ENCODE results near the gene TRAPPC10.

Gene TRAPPC10

GRCh38 chr21:44006017-44006619 lies 6.0 kb upstream of the TRAPPC10 start:
- no peak for DNase-seq

DNA sequence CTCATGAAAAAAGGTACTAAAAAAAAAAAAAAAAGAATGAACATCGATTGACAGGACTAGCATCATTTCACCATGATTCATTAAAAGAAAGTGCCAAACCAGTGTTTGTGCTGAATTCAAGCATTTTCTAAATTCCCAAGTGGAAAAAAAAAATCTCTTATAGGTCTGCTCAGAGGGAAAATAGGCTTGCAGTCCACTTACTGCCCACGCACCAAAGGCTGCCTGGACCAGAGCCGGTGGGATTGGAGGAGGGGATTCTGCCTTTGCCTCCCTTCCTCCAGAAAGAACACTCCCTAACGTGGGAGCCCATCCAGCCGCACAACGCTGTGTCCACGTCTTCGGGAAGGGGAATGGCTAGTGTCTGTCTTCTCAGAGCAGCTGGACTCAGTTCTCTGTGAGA lies 5.5 kb upstream of the TRAPPC10 start:
- no peak for DNase-seq

DNA sequence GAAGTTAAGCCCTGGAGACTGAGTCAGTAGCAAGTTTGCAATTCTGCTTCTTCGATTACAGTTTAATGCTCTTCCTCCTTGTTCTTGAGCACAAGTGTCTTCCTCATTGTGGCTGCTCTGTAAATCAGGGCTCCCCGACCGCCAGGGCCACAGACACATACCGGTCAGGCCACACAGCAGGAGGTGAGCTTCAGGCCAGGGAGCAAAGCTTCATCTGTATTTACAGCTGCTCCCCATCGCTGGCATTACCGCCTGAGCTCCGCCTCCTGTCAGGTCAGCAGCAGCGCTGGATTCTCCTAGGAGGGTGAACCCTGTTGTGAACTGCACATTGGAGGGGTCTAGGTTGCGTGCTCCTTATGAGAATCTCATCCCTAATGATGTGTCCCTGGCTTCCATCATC lies 1.7 kb upstream of the TRAPPC10 start:
- no peak for DNase-seq

DNA sequence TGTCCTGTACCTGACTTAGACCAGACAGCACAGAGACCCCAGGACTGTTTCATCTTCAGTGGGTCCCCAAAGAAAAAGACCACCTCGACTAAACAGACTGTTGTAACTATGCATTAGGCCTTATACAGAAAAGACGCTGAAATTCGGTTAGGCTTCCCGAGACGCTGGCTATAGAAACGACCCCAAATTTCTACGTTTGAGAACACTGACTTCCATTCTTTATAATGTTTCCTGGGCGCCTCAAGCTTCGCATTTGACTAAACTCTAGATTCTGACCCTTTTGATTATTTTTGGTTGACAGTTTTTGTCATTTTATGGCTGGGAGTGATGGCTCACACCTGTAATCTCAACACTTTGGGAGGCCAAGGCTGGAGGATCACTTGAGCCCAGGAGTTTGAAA lies 986 bp upstream of the TRAPPC10 start:
- DNase-seq, result no peak

- peak; percentile 29 for DNase-seq
Measured at GRCh38 chr21:44012474-44013379, 618 bp downstream of the TRAPPC10 start.

DNA sequence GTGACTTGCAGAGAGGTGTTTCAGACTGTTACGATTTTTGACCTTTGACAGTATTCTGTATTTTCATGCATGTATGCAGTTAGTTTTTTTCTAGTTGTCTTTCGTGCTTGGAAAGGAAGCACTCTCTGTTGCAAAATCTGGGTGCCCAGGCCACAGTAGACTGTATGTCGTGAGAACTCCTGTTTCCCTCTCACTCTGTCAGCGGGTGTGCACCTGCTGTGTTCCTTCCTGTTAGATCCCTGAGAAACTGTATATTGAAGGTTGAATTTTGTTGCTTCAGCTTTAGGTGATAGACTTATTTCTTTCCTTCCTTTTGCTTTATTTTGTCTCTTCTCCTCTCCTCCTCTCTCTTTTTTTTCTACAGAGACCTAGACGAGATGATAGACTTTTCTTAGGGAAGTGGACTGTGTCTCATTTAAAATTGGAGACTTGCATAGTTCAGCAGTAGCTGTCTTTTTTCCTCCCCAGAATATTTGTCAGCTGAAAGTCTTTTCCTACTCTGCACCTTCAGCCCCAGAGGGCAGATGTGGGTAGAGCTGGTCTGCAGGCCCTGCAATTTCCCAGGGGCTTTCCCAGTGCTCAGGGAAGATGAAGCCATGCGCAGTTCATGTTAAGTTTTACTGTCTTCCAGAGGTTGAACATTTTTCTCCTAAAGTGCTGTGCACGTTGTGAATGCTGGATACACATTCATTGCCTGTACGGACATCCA lies 1.4 kb downstream of the TRAPPC10 start:
- no peak for DNase-seq

- DNase-seq, result no peak
Measured at GRCh38 chr21:44017601-44018000, 5.5 kb downstream of the TRAPPC10 start.

DNA sequence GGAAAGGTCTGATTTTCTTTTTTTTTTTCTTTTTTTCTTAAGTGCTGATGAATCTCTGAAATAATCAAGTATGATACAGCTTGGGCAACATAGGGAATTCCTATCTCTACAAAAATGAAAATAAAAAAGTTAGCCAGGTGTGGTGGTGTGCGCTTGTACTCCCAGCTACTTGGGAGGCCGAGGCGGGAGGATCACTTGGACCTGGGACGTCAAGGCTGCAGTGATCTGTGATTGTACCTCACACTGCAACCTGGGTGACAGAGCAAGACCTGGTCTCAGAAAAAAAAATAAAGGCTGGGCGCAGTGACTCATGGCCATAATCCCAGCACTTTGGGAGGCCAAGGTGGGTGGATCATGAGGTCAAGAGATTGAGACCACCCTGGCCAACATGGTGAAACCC lies 6.0 kb downstream of the TRAPPC10 start:
- DNase-seq, result no peak

DNA sequence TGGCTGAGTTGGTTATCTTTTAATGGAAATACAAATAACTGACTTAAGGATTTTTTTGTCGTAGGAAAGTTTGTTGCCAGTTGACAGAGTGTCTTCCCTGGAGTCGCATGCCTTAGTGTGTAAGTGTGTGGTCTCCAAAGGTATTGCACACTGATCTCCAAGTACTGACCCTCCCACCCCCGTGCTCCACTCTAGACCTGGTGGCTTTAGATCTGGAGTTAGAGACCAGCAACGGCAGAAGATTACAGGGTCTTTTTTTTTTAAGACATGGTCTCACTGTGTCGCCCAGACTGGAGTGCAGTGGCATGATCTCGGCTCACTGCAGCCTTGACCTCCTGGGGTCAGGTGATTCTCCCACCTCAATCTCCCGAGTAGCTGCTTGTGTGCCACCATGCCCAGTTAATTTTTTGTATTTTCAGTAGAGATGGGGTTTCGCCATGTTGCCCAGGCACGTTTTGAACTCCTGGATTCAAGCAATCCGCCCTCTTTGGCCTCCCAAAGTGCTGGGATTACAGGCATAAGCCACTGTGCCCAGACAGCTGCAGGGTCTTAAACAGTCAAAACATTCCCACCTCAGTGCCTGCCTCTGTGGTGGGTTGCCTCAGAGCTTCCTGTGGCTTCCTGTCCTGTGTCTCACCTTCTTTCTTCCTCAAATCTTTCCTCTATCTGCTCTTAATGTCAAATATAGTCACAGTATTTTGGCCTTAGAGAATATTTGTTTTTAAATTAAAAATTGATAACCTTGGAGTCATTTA lies 6.9 kb downstream of the TRAPPC10 start:
- DNase-seq, result no peak

DNA sequence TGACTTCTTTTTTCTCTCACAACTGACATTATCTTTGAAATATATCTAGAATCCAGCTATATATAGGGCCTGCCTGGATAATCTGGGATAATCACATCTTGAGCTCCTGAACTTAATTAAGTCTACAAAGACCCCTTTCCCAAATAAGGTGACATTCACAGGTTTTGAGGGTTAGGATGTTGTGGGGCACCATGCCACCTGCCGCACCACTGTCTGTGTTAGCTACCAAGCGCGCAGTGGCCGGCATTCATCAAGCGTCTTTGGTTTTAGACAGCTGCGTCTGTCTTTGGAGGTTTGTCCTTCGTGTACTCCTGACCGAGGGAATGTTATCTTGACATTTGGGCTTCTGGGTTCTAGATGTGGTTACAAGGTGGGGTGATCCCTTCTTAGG lies 7.5 kb downstream of the TRAPPC10 start:
- DNase-seq, result no peak

DNA sequence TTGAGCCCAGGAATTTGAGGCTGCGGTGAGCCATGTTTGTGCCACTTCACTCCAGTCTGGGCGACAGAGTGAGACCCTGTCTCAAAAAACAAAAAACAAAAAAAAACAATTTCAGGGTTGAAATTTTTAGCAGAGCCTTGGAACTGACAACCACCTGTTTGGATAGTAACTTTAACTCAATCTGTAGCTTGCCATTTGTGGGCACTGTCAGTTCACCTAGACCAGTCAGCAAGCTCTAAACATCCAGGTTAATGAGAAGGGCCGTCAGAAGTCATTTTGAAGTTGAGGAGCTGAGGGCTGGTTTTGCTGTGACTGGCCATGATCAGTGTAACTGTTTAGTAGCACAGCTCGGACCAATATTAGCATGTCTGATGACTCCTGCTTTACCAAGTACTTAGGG lies 8.4 kb downstream of the TRAPPC10 start:
- no peak for DNase-seq

GRCh38 chr21:44021064-44021463 lies 9.0 kb downstream of the TRAPPC10 start:
- DNase-seq, result no peak

DNA sequence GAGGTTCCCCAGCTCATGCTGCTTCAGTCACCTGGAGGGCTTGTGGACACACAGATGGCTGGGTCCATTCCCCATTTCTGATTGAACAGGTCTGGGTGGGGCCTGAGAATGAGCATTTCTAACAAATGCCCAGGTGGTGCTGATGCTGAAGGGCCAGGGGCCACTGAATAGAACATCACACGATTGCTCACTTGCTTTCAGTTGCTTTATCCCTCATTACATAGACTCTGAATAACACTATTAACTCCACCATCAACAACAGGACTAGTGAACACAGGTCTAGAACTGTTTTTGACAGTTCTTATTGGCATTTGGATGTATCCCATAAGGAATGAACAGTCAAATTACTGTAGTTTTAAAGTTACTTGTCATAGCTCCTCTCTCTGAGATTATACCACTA lies 12.1 kb downstream of the TRAPPC10 start:
- no peak for DNase-seq

- DNase-seq, result no peak
Measured at GRCh38 chr21:44024887-44025353, 12.8 kb downstream of the TRAPPC10 start.

- no peak for DNase-seq
Measured at GRCh38 chr21:44027607-44028286, 15.6 kb downstream of the TRAPPC10 start.

GRCh38 chr21:44028287-44028659 lies 16.2 kb downstream of the TRAPPC10 start:
- no peak for DNase-seq

DNA sequence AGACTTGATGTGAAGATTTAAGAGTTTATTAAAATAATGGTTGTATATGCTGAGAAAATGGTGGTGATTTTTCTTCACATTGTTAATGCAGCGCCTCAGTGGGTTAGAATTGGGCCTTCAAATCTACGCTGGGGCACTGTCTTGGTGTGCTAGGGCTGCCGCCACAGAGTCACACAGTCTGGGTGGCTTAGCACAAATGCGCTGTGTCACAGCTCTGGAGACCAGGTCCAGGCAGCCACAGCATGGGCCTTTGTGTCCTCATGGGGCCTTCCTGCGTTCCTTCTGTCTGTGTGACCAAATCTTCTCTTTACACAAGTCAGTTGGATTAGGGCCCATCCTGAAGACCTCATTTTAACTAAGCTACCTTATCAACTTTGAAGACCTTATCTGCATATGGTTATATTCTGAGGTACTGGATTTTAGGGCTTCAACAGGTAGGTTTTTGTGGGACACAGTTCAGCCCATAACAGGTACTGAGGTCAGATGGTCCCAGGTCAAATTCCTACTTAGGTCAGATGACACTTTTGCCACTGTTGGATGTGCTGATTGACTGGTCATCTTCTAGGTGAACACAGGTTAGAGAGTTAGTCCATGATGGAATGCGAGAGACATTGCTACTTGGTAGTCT lies 17.5 kb downstream of the TRAPPC10 start:
- no peak for DNase-seq

GRCh38 chr21:44035244-44035643 lies 23.1 kb downstream of the TRAPPC10 start:
- no peak for DNase-seq

- no peak for DNase-seq
Measured at GRCh38 chr21:44038063-44038462, 26.0 kb downstream of the TRAPPC10 start.

DNA sequence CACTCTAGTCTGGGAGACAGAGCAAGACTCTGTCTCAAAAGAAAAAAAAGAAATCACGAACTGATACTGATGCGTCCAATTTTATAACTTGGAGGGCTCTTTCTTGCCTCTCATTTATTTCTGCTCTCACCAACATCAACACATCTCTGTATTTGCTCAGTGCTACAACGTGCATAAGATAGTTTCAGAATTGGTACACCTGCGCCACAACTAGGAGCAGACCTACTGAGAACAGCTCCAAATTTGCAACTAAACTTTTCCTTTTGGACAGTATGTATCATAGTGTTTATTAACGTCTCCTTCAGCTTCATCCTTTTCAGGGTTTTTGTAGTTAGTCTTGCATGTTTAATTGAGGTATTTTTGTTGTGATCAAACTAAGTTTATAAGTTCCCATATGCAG lies 27.7 kb downstream of the TRAPPC10 start:
- DNase-seq, result no peak

DNA sequence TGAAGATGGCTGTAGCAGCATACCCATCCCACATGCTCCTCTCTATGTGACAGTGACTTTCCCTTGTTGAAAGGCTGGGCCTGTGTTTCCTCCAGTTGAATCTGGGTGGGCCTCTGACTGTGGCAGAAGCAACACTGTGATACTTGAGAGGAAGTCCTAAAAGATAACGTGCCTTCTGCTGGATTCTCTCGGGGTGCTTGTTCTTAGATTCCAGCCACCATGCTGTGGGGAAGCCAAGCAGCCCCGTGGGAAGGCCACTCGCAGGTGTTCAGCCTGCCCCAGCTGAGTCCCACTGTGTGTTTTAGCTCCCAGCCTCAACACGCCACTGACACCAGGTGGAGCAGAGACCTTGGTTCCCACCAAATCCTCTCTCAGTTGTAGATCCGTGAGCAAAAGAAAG lies 31.5 kb downstream of the TRAPPC10 start:
- DNase-seq, result no peak

DNA sequence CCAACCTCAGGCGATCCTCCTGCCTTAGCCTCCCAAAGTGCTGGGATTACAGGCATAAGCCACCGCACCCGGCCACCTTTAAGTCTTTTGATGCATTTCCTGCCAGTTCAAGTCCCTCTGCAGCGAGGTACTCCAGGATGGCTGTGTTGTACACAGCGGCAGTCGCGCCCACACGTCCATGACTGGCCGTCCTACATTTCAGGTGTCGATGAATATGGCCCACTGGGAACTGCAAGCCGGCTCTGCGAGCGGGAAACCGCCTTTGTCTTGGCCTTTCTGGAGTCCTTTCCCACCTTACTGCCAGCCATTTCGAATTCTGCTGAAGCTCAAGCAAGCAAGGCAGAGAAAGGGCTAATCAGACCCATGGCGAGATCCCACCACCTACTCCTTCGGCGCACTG lies 34.6 kb downstream of the TRAPPC10 start:
- no peak for DNase-seq

Data from NCI-H2227 treated with DMSO at 0.1 percent for 48 hours (cell line).